HG03457 (cell line): ENCODE data around the gene CISD3.
"Not testable (repeated sequence)": the region's sequence is repeated elsewhere in the genome, so short reads cannot be mapped to it uniquely, and the experiment has no call there.

Source experiments
- ATAC-seq: cut with Tn5 transposase; IDR thresholded peaks from one replicate; pipeline ENCODE4 v1.9.1; 2021; ENCODE audit warnings: moderate number of reproducible peaks; ENCODE audit not compliant: unreplicated experiment

Gene CISD3

DNA sequence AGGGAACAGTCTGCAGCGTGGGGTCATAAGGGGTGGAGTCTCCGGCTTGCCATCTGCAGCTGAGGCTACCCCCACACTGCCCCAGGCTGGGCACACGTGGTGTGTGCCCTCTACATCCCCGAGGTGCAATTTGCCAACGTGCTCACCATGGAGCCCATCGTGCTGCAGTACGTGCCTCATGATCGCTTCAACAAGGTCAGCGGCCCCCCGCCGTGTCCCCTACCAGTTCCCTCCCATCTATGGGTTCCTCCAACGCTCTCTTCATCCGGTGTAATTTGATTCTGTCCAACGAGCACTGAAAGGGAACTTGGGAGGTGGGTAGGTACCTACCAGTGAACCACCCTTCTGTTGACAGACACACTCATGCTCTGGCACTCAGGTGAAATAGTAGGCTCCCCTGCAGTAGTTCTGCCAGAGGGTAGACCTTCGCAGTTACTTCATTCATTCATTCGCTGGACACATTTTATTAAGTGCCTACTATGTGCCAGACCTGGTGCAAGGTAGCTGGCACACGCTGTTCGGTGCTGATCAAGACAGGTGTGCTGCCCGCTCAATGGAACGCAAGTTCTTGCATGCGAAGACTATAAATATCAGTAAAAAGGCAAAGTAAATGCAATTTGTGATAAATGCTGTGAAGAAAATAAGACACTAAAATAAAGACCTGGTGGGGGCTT lies 22.3 kb upstream of the CISD3 start:
- ATAC-seq, result no peak

DNA sequence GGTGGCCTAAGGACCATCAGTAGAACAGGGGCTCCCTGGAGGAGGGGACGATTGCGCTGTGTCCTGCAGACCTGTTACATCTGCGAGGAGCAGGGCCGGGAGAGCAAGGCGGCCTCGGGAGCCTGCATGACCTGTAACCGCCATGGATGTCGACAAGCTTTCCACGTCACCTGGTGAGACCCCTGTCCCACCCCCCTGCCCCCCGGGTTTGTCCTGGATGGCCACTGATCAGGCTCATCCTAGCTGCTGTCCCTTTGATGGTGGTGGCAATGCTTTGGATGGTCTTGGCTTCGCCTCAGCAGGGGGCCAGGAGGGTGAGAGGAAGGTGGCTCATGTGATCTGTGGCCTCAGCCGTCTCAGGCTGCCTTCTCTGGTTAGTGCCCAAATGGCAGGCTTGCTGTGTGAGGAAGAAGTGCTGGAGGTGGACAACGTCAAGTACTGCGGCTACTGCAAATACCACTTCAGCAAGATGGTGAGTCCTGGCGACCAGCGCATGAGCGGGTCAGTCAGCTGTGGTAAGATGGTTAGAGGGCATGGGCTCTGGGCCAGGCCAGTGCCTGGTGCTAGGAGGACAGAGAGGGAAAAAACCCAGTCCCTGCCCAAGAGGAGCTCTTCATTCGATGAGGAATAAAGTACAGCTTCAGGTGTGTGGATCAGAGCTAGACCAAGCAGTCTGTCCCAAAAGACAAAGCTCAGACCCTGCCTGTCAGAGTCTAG lies 20.9 kb upstream of the CISD3 start:
- no peak for ATAC-seq

DNA sequence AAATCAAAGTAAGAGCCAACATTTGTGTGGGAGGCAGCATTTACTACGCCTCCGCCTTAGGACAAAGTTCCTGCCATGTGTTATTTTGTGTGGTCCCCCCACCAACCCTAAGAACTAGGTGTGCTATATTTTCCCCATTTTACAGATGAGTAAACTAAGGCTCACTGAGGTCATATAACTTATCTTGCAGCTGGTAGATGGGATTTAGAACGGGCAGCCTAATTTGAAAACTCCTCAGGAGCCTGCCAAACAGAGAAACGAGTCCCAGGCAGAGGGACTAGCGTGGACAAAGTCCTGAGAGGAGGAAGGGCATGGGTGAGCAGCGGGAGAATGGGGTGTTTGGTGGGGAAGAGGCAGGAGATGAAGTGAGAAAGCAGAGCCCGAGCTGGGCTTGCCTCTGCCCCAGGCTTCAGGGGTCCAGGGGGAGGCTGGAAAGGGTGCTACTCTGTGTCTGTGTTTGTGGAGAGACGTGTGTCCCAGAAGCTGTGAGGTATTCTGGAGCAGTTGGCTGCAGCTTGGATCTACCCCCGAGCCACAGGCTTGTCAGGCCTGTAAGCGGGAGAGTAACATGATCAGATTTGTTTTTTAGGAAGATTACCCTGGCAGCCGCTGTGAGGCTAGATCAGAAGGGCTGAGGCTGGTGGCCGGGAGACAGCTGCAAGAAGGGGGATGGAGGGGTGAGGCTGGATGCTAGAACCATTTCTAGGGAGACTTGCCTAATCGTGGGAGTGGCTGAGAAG lies 20.1 kb upstream of the CISD3 start:
- ATAC-seq, result no peak

DNA sequence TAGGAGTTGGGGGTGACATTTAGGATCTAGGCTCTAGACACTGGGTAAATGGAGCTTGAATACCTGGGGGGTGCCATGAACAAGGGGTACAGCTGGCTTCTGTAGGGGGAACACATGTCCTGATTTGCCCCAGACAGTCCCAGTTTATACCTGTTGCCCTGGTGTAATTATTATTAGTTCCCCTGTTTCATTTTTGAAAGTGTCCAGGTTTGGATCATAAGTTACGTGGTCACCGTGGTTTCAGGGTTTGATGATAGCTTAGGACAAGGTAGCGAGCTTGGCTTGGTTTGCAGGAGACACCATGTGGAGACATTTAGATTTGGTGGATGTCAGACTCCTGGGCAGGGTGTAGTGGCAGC lies 19.6 kb upstream of the CISD3 start:
- ATAC-seq, result no peak

DNA sequence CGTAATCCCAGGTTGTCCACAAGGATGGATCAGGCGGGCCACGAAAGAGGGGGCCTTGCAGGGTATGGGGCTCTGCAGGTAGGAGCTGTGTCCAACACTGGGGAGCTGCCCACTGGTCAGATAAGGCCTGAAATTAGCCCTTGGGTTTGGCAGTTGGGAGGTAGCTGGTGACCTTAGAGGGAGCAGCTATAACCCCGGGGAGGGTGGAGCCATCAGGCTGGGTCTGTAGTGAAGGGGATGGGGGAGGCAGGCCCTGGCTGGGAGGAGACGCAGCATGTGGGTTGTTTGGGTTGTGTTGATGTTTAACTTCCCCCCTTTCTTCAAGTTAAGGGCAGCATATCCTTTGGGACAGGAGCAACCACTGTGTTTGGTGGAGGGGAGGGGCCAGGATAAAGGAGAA lies 19.2 kb upstream of the CISD3 start:
- ATAC-seq, result no peak

DNA sequence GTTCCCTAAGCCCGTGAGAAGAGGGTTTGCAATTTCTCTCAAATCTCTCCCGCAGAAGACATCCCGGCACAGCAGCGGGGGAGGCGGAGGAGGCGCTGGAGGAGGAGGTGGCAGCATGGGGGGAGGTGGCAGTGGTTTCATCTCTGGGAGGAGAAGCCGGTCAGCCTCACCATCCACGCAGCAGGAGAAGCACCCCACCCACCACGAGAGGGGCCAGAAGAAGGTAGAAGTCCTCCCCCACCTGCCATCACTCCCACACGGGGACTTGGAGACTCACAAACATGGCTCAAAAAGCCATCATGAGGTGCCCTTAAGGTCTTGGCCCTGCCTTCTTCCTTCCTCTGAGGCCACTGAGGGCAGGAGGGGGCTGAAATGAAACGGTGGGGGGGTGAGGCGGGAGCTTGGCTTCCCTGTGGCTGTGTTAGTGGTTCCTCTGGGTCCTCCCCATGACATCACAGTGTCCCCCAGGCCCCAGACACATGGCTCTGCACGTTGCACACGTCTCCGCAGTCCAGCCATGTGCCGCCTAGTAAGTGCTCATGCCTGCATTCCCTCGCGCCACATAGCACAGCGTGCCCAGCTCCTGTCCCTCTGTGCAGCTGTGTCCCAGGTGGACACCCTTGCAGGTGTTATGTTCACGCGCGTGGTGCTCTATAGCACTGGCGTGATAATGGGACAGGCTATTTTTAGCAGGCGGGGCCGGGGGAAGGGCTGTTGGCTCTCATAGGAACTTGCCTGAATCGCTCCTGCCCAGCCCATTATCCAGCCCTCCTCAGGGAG lies 18.2 kb upstream of the CISD3 start:
- no peak for ATAC-seq

DNA sequence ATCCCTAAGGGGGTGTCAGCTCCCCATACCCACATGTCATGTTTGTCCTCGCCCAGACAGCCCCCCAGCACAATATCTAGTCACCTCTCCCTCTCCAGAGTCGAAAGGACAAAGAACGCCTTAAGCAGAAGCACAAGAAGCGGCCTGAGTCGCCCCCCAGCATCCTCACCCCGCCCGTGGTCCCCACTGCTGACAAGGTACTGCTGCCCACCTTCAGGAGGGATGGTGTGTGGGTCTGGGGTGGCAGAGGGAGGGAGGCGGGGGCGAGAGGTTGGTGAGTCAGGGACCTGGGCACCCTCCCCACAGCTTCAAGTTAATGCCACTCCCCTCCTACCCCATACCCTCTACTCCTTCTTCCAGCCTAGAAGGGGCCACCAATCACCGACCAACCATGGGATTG lies 17.5 kb upstream of the CISD3 start:
- ATAC-seq, result no peak

DNA sequence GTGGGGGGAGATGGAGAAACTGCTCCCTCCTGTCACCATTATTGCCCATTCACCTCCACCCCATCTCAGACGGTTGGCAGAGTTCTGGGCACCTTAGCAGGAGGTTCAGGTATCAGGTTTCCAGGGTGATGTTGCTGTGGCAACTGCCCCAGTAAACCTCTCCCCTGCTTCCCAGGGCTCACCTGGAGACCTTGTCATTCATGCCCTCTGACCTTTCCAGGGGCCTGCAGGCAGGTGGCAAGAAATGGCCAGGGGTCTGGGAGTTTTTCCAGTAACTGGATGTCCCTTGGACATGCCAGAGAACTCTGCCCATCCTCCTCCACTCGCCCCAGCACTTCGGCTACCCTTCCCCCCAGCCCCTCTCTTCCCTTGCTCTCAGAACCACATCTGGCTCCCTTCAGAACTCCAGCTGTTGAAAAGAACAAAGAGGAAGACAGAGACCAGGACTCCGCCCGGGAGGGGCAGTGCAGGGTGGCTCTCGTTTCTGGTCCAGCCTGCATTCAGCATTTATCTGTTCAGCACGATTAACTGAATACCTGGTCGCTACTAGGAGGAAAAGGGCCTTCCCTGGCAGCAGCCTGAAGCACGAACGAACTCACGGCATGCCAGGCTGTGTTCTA lies 16.6 kb upstream of the CISD3 start:
- ATAC-seq, result no peak

DNA sequence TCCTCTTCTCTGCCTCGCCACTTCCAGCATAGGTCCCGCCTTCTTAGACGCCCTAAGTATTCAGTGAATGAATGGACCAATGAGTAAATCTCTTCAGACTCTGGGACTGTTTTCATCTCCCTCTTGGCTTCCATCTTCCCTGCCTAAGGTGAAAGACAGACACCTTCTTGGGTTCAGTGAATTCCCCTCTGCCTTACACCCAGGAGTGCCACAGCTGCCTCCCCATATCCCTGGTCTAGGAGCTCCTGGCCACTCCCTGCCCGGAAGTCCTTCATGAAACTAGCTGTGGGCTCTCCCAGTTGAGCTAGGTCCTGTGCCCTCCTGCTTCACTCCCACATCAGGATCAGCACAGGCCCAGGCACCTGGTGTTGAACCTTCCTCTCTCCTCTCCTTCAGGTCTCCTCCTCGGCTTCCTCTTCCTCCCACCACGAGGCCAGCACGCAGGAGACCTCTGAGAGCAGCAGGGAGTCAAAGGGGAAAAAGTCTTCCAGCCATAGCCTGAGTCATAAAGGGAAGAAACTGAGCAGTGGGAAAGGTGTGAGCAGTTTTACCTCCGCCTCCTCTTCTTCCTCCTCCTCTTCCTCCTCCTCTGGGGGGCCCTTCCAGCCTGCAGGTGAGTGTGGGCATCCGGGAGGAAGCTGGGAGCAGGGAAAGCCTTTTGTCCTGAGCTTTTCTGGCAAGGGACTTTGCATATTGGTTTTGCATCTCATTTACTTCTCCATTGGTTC lies 14.8 kb upstream of the CISD3 start:
- ATAC-seq, result no peak

DNA sequence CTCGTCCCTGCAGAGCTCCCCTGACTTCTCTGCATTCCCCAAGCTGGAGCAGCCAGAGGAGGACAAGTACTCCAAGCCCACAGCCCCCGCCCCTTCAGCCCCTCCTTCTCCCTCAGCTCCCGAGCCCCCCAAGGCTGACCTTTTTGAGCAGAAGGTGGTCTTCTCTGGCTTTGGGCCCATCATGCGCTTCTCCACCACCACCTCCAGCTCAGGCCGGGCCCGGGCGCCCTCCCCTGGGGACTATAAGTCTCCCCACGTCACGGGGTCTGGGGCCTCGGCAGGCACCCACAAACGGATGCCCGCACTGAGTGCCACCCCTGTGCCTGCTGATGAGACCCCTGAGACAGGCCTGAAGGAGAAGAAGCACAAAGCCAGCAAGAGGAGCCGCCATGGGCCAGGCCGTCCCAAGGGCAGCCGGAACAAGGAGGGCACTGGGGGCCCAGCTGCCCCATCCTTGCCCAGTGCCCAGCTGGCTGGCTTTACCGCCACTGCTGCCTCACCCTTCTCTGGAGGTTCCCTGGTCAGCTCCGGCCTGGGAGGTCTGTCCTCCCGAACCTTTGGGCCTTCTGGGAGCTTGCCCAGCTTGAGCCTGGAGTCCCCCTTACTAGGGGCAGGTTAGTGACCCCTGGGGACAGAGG lies 13.7 kb upstream of the CISD3 start:
- no peak for ATAC-seq

DNA sequence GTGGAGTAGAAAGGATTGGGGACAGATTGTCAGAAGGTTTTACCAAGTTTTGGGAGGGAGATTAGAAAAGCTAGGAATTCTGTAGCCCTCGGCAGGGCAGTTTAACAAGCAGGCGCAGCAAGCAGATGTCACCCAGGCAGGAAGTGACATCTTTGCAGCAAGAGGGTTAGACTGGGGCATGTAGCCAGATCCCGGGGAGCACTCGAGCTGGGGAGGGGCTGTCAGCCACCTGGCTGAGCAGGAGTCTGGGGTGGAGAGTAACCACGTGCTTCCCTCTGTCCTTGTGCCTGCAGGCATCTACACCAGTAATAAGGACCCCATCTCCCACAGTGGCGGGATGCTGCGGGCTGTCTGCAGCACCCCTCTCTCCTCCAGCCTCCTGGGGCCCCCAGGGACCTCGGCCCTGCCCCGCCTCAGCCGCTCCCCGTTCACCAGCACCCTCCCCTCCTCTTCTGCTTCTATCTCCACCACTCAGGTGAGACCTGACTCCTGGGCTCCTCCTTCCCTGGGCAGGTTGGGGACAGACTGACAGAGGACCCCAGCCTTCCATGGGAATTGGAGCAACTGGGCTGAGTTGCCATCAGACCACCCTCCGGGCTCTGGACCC lies 12.9 kb upstream of the CISD3 start:
- no peak for ATAC-seq

DNA sequence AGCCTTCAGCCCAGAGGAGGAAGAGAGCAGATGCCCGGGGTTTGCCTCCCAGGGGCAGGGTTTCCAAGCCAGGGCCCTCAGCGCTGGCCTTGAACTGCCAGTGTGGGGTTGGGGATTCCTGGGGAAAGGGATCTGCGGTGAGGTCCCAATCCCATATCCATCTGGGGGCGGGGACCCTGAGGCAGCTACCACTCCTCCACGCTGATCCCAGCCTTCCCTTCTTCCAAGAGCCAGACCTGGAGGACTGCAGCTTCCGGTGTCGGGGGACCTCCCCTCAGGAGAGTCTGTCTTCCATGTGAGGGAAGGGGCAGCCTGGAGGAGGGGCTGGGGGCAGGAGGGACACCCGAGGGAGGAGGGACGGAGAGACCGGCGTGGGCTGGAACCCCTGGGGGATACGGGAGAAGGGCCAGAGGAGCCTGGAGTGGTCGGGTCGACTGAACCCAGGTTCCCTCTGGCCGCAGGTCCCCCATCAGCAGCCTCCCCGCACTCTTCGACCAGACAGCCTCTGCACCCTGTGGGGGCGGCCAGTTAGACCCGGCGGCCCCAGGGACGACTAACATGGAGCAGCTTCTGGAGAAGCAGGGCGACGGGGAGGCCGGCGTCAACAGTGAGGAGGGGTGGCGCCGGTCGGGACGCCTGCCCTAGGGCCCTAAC lies 10.7 kb upstream of the CISD3 start:
- no peak for ATAC-seq

DNA sequence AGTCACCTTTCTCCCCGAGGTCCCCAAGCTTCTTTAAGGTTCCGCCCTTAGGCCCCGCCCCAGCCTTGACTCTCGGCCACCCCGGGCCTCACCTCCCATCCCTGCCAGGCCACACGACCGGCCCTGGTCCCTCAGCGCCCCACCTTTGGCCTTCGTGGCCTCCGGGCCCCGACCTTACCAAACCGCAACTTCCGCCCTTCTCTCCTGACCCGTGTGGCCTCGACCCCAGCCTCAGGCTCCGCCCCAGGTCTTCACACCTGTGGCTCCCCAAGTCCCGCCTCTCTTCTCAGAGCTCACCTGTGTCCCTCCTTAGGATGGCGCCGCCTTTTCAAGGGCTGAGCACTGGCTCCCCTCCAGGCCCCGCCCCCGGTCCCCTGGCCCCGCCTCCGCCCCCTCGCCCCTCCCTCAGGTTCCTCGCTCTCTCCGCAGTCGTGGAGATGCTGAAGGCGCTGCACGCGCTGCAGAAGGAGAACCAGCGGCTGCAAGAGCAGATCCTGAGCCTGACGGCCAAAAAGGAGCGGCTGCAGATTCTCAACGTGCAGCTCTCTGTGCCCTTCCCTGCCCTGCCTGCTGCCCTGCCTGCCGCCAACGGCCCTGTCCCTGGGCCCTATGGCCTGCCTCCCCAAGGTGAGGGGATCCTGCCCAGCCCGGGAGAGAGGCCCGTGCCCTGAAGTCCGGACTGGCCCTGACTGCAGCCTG lies 10.0 kb upstream of the CISD3 start:
- ATAC-seq, result no peak

DNA sequence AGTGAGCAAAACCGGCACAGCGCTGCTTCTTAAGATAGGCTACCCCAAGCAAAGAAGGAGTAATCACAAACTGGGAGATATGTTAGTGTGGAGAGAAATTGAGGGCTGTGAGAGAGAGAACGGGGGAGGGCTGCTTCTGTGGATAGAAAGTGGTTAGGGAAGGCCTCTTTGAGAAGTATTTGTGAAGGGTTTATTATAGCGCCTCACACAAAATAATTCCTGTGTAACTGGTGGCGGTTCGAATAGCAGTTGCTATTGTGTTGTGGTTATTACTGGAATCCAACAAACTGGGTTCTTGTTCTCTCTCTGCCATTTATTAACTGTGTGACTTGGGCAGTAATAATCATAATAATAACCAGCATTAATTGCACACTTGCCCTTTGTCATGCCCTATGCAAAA lies 9.2 kb upstream of the CISD3 start:
- ATAC-seq, result no peak

DNA sequence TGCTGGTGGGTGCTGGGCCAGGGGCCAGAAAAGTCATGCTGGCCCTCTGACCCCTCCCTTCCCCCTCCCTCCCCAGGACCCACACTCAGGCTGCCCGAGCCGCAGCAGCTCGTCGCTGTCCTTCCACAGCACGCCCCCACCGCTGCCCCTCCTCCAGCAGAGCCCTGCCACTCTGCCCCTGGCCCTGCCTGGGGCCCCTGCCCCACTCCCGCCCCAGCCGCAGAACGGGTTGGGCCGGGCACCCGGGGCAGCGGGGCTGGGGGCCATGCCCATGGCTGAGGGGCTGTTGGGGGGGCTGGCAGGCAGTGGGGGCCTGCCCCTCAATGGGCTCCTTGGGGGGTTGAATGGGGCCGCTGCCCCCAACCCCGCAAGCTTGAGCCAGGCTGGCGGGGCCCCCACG lies 8.3 kb upstream of the CISD3 start:
- ATAC-seq, result no peak

DNA sequence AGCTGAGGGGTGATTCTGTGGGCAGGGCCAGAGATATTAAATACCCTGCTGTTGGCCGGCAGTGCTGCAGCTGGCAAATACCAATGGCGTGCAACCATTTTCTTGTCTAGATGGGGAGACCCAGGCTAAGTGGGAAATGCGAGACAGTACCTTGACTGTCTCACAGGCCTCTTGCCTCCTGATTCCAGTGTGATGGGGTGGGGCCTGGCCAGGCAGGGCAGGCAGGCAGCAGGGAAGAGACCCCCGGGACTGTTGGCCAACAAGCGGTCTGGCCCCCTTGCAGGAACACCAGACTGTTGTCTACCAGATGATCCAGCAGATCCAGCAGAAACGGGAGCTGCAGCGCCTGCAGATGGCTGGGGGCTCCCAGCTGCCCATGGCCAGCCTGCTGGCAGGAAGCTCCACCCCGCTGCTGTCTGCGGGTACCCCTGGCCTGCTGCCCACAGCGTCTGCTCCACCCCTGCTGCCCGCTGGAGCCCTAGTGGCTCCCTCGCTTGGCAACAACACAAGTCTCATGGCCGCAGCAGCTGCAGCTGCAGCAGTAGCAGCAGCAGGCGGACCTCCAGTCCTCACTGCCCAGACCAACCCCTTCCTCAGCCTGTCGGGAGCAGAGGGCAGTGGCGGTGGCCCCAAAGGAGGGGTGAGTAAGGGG lies 5.7 kb upstream of the CISD3 start:
- no peak for ATAC-seq

DNA sequence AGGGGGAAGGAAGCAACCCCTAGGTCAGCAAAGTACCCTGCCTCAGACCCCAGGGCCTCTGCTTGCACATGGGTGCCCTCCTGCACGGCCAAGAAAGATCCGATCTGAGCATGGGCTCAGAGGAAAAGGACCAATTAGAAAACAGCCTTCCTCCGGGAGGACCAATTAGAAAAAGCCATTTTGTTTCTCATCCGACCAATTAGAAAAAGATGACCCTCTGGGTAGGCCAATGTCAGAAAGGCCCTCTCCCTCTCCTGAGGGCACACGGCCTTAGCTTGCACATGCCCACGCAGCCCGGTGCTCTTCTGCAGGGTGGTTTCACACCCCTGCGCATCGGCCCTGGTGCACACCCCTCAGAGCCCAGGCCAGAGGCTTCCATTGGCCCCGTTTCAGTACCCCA lies 5.1 kb upstream of the CISD3 start:
- ATAC-seq, result no peak

DNA sequence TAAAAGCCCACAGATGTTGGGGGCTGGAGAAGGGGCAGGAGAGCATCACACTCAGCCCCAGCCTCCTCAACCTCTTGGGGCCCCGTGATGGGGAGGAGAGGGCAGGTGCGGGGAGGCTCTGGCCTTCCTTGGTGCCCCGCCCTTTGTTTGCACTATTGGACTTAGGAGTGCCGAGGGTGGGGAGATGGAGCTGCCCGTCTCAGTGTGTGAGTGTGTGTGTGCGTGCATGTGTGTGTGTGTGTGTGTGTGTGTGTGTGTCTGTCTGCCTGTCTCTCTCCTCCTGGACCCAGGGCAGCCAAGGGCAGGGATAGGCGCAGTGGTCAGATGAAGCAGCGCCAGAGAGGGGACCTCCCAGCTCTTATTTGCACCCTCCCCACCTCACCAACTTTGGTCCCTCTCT lies 4.0 kb upstream of the CISD3 start:
- not testable (repeated sequence) for ATAC-seq
